Suppressor macrophage (primary cell): ENCODE measurements around the gene HDAC4.

Experiments used
- DNase-seq, 4 experiments: peaks; one replicate each; pipeline ENCODE4 v3.0.0-alpha.2; 2020 to 2022

Gene HDAC4

DNA sequence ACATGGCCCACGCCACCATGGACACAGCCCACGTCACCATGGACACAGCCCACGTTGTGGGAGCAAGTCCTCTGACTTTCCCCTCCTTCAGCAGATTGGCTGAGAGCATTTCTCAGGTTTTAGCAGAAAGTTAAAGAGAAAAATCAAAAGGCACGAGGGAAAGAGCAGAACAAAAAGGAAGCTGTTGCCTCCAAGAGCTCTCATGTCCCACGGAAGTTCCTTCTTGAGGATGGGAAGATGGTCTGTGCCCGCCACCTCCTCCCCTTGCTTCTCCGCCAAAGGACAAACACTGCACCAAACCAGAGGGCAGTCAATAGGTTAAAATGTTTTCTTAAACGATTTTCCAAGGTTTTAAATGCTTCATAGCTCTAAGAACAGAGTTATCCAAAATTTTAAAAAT, 148.4 kb downstream of the HDAC4 start:
- DNase-seq, result peak; percentile 40 to 58 (median 53)

DNA sequence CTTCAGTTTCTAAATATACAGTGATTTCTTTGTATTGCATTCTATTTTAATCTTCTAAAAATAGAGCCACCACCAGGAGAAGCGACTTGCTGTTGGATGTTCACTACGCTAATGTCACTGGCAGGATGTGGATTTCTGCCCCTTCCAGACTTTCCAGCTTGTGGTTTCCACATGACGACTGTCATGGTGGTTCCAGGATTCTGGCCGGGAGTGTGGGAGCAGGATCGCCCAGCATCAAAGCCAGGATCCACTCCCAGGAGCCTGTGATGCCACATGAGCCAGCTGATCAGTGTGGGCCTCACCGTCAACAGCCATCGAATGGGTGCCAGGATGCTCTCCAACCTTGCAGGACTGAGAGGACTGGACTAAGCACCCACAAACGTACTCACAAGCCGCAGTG, 148.8 kb downstream of the HDAC4 start:
- DNase-seq, result no peak

DNA sequence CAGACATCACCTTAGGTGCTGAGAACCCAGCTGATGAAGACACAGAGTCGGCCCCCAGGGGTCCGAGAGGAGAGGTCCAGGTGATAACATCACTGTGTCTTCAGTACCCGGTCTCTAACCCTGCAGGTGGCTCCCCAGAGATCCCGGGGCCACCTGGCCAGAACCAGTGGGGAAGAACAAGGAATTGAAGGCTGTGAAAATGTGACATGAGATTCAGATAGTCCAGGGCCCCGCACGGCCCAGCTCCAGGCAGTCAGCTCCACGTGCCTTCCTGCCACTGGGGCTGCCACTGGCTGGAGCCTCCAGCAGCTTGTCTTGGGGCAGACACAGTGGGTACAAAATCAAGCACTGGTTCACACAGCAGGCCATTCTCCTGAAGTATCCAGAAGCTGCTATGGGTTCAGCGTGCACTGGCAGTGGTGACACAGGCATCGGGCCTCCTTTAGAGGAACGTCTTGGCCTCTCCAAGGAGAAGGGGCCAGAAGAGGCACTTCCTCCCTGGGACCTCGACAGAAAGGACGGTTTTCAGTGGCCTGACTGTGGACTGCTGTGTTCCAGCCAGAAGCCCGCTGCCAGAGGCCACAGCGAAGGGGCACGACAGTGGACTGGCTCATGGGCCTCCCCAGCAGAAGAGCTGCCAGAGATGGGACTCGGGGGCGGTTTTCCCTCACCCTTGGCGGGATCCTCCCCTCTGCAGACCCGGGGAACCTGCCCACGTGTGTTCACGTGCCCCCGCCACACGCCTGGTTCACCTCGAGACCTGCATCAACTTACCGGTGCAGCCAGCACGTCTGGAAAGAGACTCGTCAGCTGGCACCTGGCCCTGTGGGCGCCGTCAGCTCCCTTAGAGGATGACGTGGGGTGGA, 150.4 kb downstream of the HDAC4 start:
- DNase-seq, result peak in 2 of 4 experiments; percentile 44 to 49

DNA sequence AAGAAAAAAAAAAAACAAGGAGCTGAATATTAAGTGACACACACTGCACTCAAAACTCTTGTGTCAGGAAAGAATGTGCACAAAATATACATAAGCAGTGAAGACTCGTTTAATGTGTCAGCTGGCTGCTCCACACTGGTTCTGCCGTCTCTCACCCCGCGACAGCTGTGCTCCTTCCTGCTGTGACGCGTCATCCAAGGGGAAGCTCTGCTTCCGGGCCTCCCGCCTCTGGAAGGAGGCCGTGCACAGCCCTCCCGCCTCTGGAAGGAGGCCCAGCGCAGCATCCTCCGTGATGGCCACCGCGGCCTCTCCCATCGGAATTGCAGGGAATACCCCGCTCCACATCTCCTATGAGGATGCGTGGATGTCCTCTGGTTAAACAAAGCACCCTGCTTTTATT, 151.0 kb downstream of the HDAC4 start:
- peak; percentile 74 to 84 (median 83) for DNase-seq

- DNase-seq, result no peak
Observed at GRCh38 chr2:239249048-239249447, 151.8 kb downstream of the HDAC4 start.

DNA sequence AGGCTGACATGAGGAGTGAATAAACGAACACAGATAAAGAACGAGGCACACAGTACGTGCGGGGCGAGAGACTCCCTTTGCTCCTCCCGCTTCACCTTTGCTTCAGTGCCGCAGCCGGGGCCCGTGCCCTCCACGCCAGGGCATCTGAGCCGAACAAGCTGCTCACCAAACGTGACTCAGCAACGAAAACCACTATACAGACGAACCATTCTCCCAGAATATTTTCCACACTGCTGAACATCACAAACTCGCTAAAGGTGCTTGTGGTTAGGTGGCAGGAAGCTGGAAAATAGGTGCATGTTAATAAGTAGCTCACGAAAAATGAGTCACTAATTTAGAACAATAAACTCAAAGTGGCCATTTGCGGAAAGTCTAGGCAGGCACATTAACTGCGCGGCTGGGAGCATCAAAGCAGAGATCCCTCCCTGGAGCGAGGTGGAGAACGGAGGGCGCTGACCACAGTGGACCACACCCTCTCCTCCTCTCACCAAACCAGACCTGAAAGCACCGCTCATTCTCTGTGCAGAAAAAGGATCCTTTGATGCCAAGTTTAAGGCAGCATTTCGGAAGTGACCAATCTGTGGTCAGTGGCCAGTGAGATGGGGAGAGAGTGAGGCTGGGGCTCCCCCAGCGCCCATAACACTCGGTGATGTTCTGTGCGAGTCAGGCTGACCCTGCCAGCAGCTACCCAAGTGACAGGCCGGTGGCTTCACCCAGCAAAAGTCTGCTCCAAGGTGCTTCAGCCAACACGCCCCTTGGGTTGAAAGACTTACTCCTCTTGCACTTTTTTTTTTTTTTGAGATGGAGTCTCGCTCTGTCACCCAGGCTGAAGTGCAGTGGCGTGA, 153.2 kb downstream of the HDAC4 start:
- DNase-seq, result no peak

DNA sequence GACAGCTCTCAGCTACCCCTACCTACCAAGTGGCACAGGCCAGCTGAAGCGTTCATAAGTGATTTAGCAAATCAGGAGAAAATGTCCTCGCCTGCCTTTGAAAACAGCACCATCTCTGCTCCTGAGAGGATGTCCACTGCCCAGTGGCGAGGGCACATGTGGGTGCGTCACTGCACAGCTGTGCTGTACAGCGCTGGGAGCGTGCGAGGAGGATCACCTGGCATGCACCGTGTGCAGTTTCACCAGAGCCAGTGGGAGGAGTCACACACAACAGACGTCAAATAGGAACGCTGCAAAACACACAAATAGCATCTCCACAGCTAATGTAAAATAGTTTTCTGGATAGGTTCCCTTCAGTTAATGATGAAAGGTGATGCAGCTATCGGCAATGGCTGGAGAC, 154.1 kb downstream of the HDAC4 start:
- no peak for DNase-seq

GRCh38 chr2:239245872-239246721, 154.7 kb downstream of the HDAC4 start:
- no peak for DNase-seq

GRCh38 chr2:239245107-239245506, 155.7 kb downstream of the HDAC4 start:
- no peak for DNase-seq

DNA sequence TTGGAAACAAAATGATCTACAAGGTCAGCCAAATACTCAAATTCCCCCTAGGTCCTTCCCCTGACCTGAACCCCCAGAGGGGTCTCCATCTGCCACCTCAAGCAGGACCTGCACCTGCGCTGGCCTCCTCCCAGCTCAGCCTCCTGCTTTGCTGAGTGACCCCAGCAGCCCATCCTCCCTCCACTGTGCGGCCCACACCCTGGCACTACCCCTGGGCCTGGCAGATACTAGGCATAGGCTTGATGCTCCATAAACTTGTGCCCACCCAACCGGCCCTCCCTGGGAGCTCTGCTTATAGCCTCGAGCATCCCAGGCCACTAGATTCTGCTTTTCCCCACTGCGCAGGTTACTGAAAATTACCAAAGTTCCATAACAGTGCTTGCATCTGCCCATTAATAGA, 156.2 kb downstream of the HDAC4 start:
- no peak for DNase-seq

DNA sequence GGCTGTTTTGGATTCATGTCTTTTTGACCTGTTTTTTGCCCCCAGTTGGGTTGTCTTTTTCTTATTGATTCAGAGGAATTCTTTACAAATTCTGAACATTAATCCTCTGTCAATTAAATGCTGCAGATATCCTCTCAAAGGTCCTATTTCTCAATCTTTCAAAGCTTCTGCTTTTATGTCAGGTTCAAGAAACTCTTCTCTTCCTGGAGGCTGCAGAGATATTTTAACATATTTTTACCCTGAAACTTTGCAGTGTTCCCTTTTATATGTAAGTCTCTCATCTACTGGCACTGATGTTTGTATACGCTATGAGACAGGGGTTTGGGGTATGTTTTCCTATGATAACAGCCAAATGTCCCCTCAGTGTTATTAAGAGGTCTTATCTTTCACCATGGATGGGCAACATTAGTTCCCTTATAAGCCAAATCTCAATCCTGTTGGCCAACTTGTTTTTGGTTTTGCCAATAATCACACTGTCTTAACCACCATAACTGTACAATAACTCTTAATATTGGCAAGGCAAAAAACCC, 159.3 kb downstream of the HDAC4 start:
- peak in 2 of 4 experiments; percentile 64 to 67 for DNase-seq

GRCh38 chr2:239240414-239240881, 160.4 kb downstream of the HDAC4 start:
- peak; percentile 69 to 85 (median 77) for DNase-seq

DNA sequence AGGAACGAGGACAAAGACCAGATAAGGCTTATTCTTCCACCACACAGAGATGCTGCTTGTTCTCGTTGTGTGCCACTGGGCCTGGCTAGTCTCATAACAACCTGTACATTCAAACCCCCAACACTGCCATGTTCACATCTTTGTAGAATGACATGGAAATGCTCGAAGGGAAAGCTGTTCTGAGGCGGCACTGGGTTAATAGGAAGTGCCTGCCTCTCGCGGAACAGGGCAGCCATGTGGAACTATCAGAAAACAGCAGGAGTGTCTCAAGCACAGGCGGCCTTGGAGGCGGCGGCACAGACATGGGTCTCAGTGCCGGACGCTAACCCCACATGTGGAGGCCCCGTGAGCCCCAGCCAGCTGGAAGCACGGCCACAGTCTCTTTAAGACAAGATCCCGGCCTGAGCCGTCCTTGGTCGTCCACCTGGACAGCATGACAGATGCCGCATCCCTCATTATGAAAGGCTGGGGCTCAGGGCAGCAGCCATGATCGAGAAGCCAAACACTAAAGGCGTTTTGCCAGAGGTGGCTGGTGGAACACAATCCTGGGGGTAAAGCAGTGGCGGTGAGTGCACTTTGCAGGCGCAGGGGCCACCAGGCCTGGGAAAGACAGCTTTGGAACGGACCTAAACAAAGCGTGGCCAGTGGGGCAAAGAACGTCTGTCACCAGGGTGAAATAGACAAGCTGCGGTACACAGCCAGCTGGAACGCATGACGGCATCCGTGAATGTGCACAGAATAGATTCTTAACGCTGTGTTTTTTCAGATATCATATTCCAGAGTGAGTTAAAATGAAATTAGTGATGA, 161.0 kb downstream of the HDAC4 start:
- peak in 2 of 4 experiments; percentile 55 to 64 for DNase-seq

DNA sequence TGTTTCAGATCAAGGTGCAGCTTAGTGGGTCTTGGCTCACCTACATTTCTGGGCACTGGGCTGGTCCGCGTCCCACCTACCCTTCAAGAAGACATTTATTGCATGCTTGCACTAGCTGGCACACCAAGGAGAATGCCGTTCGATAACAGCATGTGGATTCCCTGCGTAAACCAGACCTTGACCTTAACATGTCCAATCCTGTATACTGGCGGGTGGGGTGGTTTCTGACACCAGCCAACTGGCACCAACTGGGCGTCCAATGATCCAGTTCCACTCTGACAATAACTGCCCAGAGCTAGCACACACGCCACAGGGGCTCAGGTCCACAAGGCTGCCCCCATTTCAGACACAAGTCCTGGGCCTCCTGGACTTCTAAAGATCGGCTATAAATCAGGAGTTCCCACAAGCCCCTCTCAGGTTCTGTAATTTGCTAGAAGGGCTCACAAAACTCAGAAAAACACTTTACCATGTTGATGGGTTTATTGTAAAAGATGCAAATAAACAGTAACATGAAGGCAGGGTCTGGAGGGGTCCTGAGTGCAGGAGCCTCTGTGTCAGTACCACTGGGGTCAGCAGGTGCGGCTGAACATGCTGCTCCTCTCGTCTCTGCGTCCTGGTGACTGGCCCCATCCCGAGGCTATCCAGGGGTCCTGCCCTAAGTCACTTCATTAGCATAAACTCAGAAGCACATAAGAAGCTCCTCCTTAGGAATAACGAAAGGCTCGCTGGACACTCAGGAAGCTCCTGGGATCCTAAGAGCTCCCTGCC, 161.8 kb downstream of the HDAC4 start:
- no peak for DNase-seq

GRCh38 chr2:239238381-239238780, 162.4 kb downstream of the HDAC4 start:
- no peak for DNase-seq

- peak in 3 of 4 experiments; percentile 46 to 56 (median 52) for DNase-seq
Observed at GRCh38 chr2:239236808-239237205, 164.0 kb downstream of the HDAC4 start.

- DNase-seq, result no peak
Observed at GRCh38 chr2:239236043-239236807, 164.6 kb downstream of the HDAC4 start.

- no peak for DNase-seq
Observed at GRCh38 chr2:239235311-239235710, 165.5 kb downstream of the HDAC4 start.
